ENCODE results near the gene PARD6G. TPM values are rescaled to one million over a fixed set of nuclear protein-coding genes. Genes with fewer than 3 reads are reported as not detected.

The PARD6G gene
- total and polyA plus RNA-seq, 2 experiments from 2014 or later = 6.9 to 18.5 TPM

- H3K9me3 Mint-ChIP-seq = no peaks in the 10 kb centered on the region
- TF ChIP-seq EZH2 (IDR thresholded peaks at IDR 0.05; ENCODE audit: low read depth, unreplicated experiment) (no peak), STAT1 (IDR thresholded peaks at IDR 0.05; ENCODE audit: unreplicated experiment) (no peak), CREB1 (CRISPR knock-in tag; IDR thresholded peaks at IDR 0.05; ENCODE audit: low read depth) (no peak), EZH2phosphoT487 (IDR thresholded peaks at IDR 0.05; ENCODE audit: unreplicated experiment) (no peak), NANOG (IDR thresholded peaks at IDR 0.05; ENCODE audit: borderline replicate concordance) (no peak)
- TF ChIP-seq, protein P1, sequence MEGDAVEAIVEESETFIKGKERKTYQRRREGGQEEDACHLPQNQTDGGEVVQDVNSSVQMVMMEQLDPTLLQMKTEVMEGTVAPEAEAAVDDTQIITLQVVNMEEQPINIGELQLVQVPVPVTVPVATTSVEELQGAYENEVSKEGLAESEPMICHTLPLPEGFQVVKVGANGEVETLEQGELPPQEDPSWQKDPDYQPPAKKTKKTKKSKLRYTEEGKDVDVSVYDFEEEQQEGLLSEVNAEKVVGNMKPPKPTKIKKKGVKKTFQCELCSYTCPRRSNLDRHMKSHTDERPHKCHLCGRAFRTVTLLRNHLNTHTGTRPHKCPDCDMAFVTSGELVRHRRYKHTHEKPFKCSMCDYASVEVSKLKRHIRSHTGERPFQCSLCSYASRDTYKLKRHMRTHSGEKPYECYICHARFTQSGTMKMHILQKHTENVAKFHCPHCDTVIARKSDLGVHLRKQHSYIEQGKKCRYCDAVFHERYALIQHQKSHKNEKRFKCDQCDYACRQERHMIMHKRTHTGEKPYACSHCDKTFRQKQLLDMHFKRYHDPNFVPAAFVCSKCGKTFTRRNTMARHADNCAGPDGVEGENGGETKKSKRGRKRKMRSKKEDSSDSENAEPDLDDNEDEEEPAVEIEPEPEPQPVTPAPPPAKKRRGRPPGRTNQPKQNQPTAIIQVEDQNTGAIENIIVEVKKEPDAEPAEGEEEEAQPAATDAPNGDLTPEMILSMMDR (conservative IDR thresholded peaks at IDR 0.05; ENCODE audit: low read depth in 2 of 2) = no peak
- H2AFZ ChIP-seq = no peak overlapping the region
- H3K27me3 ChIP-seq (ENCODE audit: insufficient read depth) = no peaks in the 10 kb centered on the region
- peaks cover 60% of the 10 kb centered on the region for H3K4me1 Mint-ChIP-seq
- H3K27ac ChIP-seq (ENCODE audit: low read depth) = no peak overlapping the region
- no peaks in the 10 kb centered on the region; the same call in 1 of the 2 replicates for H4K20me1 ChIP-seq (replicated peaks; ENCODE audit: insufficient read depth)
- H3K36me3 ChIP-seq (ENCODE audit: insufficient read depth) = no peaks in the 10 kb centered on the region
- DNase-seq (ENCODE audit: low spot score) = no peak
- H3F3A ChIP-seq (replicated peaks; ENCODE audit: low read depth) = no peaks in the 10 kb centered on the region
- ATAC-seq = peak; percentile 9; the same call in 2 of the 3 replicates
- no peak overlapping the region for H3K4me2 ChIP-seq
- H3K27ac Mint-ChIP-seq = no peak overlapping the region
- H3K4me3 Mint-ChIP-seq = no peak overlapping the region
- no peak overlapping the region for H3K4me3 ChIP-seq
- no peaks in the 10 kb centered on the region for H3K36me3 Mint-ChIP-seq (ENCODE audit: low read depth)
- H3K4me1 ChIP-seq (ENCODE audit: insufficient read depth) = peaks cover 25% of the 10 kb centered on the region
- no peaks in the 10 kb centered on the region for H3K79me2 ChIP-seq (replicated peaks; ENCODE audit: insufficient read depth)
- H3K27me3 Mint-ChIP-seq (ENCODE audit: insufficient read depth, low read depth, poor library complexity) = peaks cover 10% of the 10 kb centered on the region
- H3K9me2 ChIP-seq (ENCODE audit: insufficient read depth) = no peaks in the 10 kb centered on the region
These were observed 46.2 kb downstream of the PARD6G start for GRCh38 chr18:80200932-80201672.

DNA sequence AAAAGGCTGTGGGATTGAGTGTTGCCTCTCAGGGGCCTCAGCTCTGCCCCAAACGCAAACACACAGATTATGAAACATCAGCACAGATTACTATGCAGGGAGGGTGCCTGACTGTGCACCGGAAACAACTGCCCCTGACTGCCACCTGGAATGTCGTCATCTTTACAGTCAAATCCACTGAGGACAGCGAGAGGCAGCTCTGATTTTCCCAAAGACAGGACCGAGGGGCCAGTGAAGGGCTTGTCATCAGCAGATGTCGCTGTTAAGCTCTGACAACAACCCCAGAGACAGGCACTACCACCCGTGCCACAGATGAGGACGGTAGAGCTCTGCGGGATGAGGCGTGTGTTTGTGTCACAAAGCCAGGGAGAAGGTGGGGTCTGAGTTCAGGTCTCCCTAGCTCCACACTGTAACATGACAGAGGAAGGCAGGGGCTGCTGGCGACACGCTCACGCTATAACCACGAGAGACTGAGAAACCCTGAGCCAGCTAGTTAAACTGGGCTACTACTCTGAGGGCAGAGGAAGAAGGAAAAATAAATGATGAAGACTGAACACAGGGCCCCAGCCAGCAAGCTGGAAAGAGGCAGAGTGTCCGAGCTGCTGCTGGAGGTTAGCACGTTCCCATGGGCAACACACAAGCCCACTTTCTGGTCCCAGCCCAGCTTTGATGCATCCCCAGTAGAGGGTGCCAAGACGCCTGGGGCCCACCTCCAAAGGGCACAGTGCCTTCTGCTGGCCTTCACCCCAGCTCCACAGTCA is 47.0 kb downstream of the PARD6G start:
- Histone ChIP-seq H3K79me2 (replicated peaks; ENCODE audit: insufficient read depth) (no peaks in the 10 kb centered on the region), H3K27me3 (ENCODE audit: insufficient read depth) (no peaks in the 10 kb centered on the region), H3K36me3 (ENCODE audit: insufficient read depth) (no peaks in the 10 kb centered on the region), H2AFZ (no peak overlapping the region), H3K4me1 (ENCODE audit: insufficient read depth) (peaks cover 27% of the 10 kb centered on the region), H3K4me3 (no peak overlapping the region), H3F3A (replicated peaks; ENCODE audit: low read depth) (no peaks in the 10 kb centered on the region), H3K9me2 (ENCODE audit: insufficient read depth) (no peaks in the 10 kb centered on the region), H3K4me2 (no peak overlapping the region), H4K20me1 (replicated peaks; ENCODE audit: insufficient read depth) (no peaks in the 10 kb centered on the region; the same call in 1 of the 2 replicates), H3K27ac (ENCODE audit: low read depth) (no peak overlapping the region)
- Mint-ChIP-seq H3K36me3 (ENCODE audit: low read depth) (no peaks in the 10 kb centered on the region), H3K4me1 (peaks cover 58% of the 10 kb centered on the region), H3K4me3 (no peak overlapping the region), H3K27ac (peak overlapping the region; percentile 76; the same call in 1 of the 2 replicates), H3K9me3 (no peaks in the 10 kb centered on the region), H3K27me3 (ENCODE audit: insufficient read depth, low read depth, poor library complexity) (peaks cover 7% of the 10 kb centered on the region)
- TF ChIP-seq CREB1 (CRISPR knock-in tag; IDR thresholded peaks at IDR 0.05; ENCODE audit: low read depth) = no peak
- no peak for TF ChIP-seq JUNB (IDR thresholded peaks at IDR 0.05; ENCODE audit: unreplicated experiment)
- TF ChIP-seq, protein P1 (conservative IDR thresholded peaks at IDR 0.05; ENCODE audit: low read depth in 2 of 2) = peak; percentile 28 to 73
- ATAC-seq = peak; percentile 48
- peak; percentile 55 for DNase-seq (ENCODE audit: low spot score)
